GM12878 (cell line): ENCODE results near the gene CIB4. TPM values are rescaled to one million over a fixed set of nuclear protein-coding genes. Genes with fewer than 3 reads are reported as not detected.

Experiments
- ATAC-seq: fragments of 200-7000 bp; cut with Tn5 transposase; 3 replicates; pipeline ENCODE4 v1.9.1; 2020; ENCODE audit warnings: mild to moderate bottlenecking, moderate library complexity
- BruUV-seq: library from RNA; stranded (reverse); fragments of 400-500 nt; replicated peaks from 2 replicates; lab custom pipeline; 2021; lab: Mats Ljungman, UMichigan
- CTCF ChIA-PET: fragments of 300-600 bp; sonication (Branson Sonifier 250); formaldehyde crosslinking; extraction: SDS; loops from one replicate; lab custom pipeline; 2021; ENCODE audit warnings: inconsistent platforms; lab: Yijun Ruan, JAX
- POLR2A ChIA-PET: fragments of 350-600 bp; formaldehyde crosslinking; extraction: SDS; loops from one replicate; lab custom pipeline; 2021; ENCODE audit warnings: inconsistent platforms; lab: Charles Lee
- RAD21 ChIA-PET: fragments of 300-600 bp; sonication (Branson Sonifier 250); formaldehyde crosslinking; loops from one replicate; lab custom pipeline; 2023; ENCODE audit warnings: antibody characterized with exemption; ENCODE audit not compliant: unreplicated experiment; lab: Charles Lee
- SMC1A ChIA-PET: fragments of 300-600 bp; sonication (Branson Sonifier 250); formaldehyde crosslinking; loops from one replicate; lab custom pipeline; 2023; ENCODE audit not compliant: unreplicated experiment, uncharacterized antibody; lab: Charles Lee
- DNase-seq: peaks from one replicate; pipeline ENCODE4 v3.0.0-alpha.2; 2011; ENCODE audit warnings: low read depth, low spot score
- FAIRE-seq: peaks from 3 replicates; lab custom pipeline; 2011; peaks lifted over from hg19 to GRCh38; lab: Jason Lieb, UNC
- H2AFZ ChIP-seq: 2 replicates; pipeline ENCODE4 v1.6.0; 2011; ENCODE audit warnings: low read depth, low read length, control low read depth; ENCODE audit not compliant: control insufficient read depth
- H3K27ac ChIP-seq: 2 replicates; pipeline ENCODE4 v1.5.1; 2011; ENCODE audit warnings: control low read depth; ENCODE audit not compliant: control insufficient read depth, insufficient read depth
- H3K27me3 ChIP-seq, 2 experiments: replicated peaks in 1 of 2; 2 replicates each; pipeline versions ENCODE4 v1.6.0 to v1.6.1; 2011; ENCODE audit warnings: low read length in 1 of 2; ENCODE audit not compliant: control insufficient read depth in 2 of 2, insufficient read depth in 2 of 2
- H3K36me3 ChIP-seq, 2 experiments: 2 replicates each; pipeline ENCODE4 v1.5.1; 2011; ENCODE audit warnings: low read length in 1 of 2; ENCODE audit not compliant: control insufficient read depth in 2 of 2, insufficient read depth in 2 of 2
- H3K4me1 ChIP-seq: 2 replicates; pipeline ENCODE4 v1.6.1; 2011; ENCODE audit warnings: mild to moderate bottlenecking, low read length, moderate library complexity, mixed read lengths; ENCODE audit not compliant: control insufficient read depth, insufficient read depth
- H3K4me2 ChIP-seq: 2 replicates; pipeline ENCODE4 v1.6.0; 2011; ENCODE audit warnings: control low read depth; ENCODE audit not compliant: control insufficient read depth, insufficient read depth
- H3K4me3 ChIP-seq: fragments of 200-600 bp; sonication (generic); 2 replicates; pipeline ENCODE4 v1.5.1; 2016
- H3K79me2 ChIP-seq: 2 replicates; pipeline ENCODE4 v1.6.0; 2011; ENCODE audit warnings: low read length; ENCODE audit not compliant: control insufficient read depth, insufficient read depth
- H3K9ac ChIP-seq: 2 replicates; pipeline ENCODE4 v1.8.0; 2011; ENCODE audit warnings: low read length, control low read depth, mixed read lengths; ENCODE audit not compliant: control insufficient read depth, insufficient read depth
- H3K9me3 ChIP-seq: replicated peaks from 3 replicates; pipeline ENCODE4 v1.5.1; 2011; ENCODE audit warnings: mild to moderate bottlenecking, low read length; ENCODE audit not compliant: control insufficient read depth, insufficient read depth
- H4K20me1 ChIP-seq: 2 replicates; pipeline ENCODE4 v1.6.0; 2011; ENCODE audit not compliant: control insufficient read depth, insufficient read depth
- ASH2L ChIP-seq: fragments of 300-600, 200-600 bp; sonication (generic); IDR thresholded peaks from 2 replicates; pipeline ENCODE4 v1.6.1; 2017; ENCODE audit warnings: low read depth, mild to moderate bottlenecking, borderline replicate concordance
- BRCA1 ChIP-seq: IDR thresholded peaks from 2 replicates; pipeline ENCODE4 v1.6.1; 2011; ENCODE audit warnings: low read depth, low read length, improper control_type of control experiment
- CREM ChIP-seq: IDR thresholded peaks from 2 replicates; pipeline ENCODE4 v1.6.1; 2014; ENCODE audit warnings: antibody characterized with exemption, low read depth
- IRF5 ChIP-seq: fragments of 450-650 bp; IDR thresholded peaks from 2 replicates; pipeline ENCODE4 v1.6.1; 2017; ENCODE audit warnings: borderline replicate concordance
- RELB ChIP-seq: fragments of 450-650 bp; IDR thresholded peaks from 2 replicates; pipeline ENCODE4 v1.6.1; 2017; ENCODE audit warnings: low read depth, mild to moderate bottlenecking, moderate library complexity
- SP1 ChIP-seq: IDR thresholded peaks from one replicate; pipeline ENCODE4 v1.6.1; 2011; ENCODE audit warnings: low read depth, low read length
- WGBS: methylation state at CpG from one replicate; pipeline ENCODE4 v1.1.6; 2016; ENCODE audit warnings: low lambda C conversion rate; ENCODE audit not compliant: insufficient replicate concordance, insufficient coverage; ENCODE audit errors: missing lambda C conversion rate; 5-methylcytosine and 5-hydroxymethylcytosine counted together
- in situ Hi-C: fragments of 300-500 bp; cut with MboI; formaldehyde crosslinking; loops from 9 replicates; pipeline ENCODE4 v1.14.3; 2018; ENCODE audit warnings: mixed read lengths
- intact Hi-C: fragments of 100-400 bp; cut with micrococcal nuclease; formaldehyde crosslinking; loops from one replicate; pipeline ENCODE4 v1.14.2; 2022; ENCODE audit not compliant: unreplicated experiment
- polyA plus RNA-seq, 11 experiments: library from polyadenylated mRNA; depleted of rRNA in 4 of 11; unstranded in 6 of 11; stranded (reverse) in 5 of 11; fragments of >200 nt; fragmentation: Nextera tagmentation in 4 of 11; fragmentation: Illumina TruSeq in 1 of 11; extraction: Ambion mirVana in 4 of 11; extraction: Trizol in 1 of 11; gene quantifications; 1 replicate in 1 of 11; 2 replicates in 10 of 11; pipeline versions ENCODE4 v1.2.1 to v1.2.3, GENCODE V29; 2011 to 2016; ENCODE audit warnings: inconsistent platforms in 2 of 11, missing spikeins in 2 of 11, low read depth in 1 of 11
- total RNA-seq, 4 experiments: library from RNA; depleted of rRNA in 3 of 4; stranded (reverse); fragments of >200 nt in 3 of 4; fragmentation: Illumina TruSeq in 1 of 4; extraction: Trizol in 1 of 4; gene quantifications; 2 replicates each; pipeline versions ENCODE4 v1.2.1 to v1.2.3, GENCODE V29; 2013 to 2021
- TF ChIP-seq, protein P1 (sequence below): IDR thresholded peaks from 2 replicates; pipeline ENCODE4 v1.6.1; 2011; ENCODE audit warnings: low read depth, low read length, improper control_type of control experiment, borderline replicate concordance

CIB4 gene
- total and polyA plus RNA-seq, 10 of the 15 experiments (the other 5 are each of a cell fraction or from before 2014, with no cell fraction given): not detected

DNA sequence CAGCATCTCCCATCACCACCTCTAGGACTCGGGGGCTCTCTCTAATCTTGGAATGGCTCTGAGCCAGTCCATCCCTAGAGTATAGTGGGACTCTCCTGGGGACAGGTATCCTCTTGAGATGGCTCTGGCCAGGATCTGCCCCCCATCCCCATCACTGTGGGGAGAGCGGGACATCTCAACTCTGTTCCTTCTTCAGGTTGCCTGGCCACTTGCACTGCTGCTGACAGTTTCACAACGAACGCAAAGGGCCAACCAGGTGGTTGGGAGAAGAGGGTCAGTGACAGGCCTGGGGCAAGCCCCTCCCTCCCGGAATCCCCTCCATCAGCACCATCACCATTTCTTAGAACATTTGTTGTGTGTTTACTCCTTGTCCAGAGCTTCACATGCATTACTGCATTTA lies 62.6 kb downstream of the CIB4 start:
- H3K9ac ChIP-seq: no peak overlapping the region
- DNase-seq (no peak), FAIRE-seq (no peak), ATAC-seq (no peak)
- ChIA-PET SMC1A (interaction anchor here (1.4 to 1.7 kb wide), 2 partner anchors 25 to 628 kb away, joined by 3 to 4 read pairs; no protein-coding TSS in a partner anchor), CTCF (interaction anchor here (0.6 to 2.1 kb wide), 13 partner anchors 9 to 629 kb away, joined by 3 to 13 read pairs (median 5); no protein-coding TSS in a partner anchor), POLR2A (no interaction called here), RAD21 (interaction anchor here (1.0 kb wide), 1 partner anchor 38 kb away, joined by 3 read pairs; no protein-coding TSS in a partner anchor)
- in situ Hi-C loops (loop anchor here (5.0 kb wide), 1 partner anchor 631 kb away; no protein-coding TSS in a partner anchor), intact Hi-C loops (loop anchor here (5.0 kb wide), 2 partner anchors 76 to 626 kb away; no protein-coding TSS in a partner anchor)
- H3K4me3 ChIP-seq: no peak overlapping the region
- TF ChIP-seq SP1 (no peak), ASH2L (no peak), BRCA1 (no peak), IRF5 (no peak), RELB (no peak), CREM (no peak)
- TF ChIP-seq, protein P1, sequence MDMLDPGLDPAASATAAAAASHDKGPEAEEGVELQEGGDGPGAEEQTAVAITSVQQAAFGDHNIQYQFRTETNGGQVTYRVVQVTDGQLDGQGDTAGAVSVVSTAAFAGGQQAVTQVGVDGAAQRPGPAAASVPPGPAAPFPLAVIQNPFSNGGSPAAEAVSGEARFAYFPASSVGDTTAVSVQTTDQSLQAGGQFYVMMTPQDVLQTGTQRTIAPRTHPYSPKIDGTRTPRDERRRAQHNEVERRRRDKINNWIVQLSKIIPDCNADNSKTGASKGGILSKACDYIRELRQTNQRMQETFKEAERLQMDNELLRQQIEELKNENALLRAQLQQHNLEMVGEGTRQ: no peak
- H3K27me3 ChIP-seq: peaks cover 4 to 5% of the 10 kb centered on the region in 2 experiments; a peak in 2 of 4 replicates
- no peak overlapping the region for H2AFZ ChIP-seq
- no peaks in the 10 kb centered on the region for H3K9me3 ChIP-seq
- H3K4me1 ChIP-seq: no peaks in the 10 kb centered on the region
- H3K4me2 ChIP-seq: no peak overlapping the region
- H3K27ac ChIP-seq: no peak overlapping the region
- no peaks in the 10 kb centered on the region for H3K79me2 ChIP-seq
- no peaks in the 10 kb centered on the region for H3K36me3 ChIP-seq
- BruUV-seq: no TSS peak
- 39% methylated on average over 5 of the region's 5 CpGs for WGBS
- H4K20me1 ChIP-seq: no peaks in the 10 kb centered on the region
